ENCODE measurements around the gene SELENOI.

- TF ChIP-seq CTCF (IDR thresholded peaks at IDR 0.05) (no peak), POLR2AphosphoS5 (IDR thresholded peaks at IDR 0.05) (no peak), POLR2A (IDR thresholded peaks at IDR 0.05; ENCODE audit: low read depth) (no peak), EP300 (IDR thresholded peaks at IDR 0.05) (no peak)
Observed at GRCh38 chr2:26316041-26316440, 29.9 kb upstream of the SELENOI start.

Data from esophagus muscularis mucosa (tissue), 4 donors.